Smooth muscle cell (in vitro differentiated cells): ENCODE measurements around the gene PPARA. TPM values are rescaled to one million over a fixed set of nuclear protein-coding genes. Genes with fewer than 3 reads are reported as not detected.

Experiments
- DNase-seq: peaks from one replicate; lab custom pipeline; 2025; ENCODE audit not compliant: unreplicated experiment; lab: John Stamatoyannopoulos, UW
- H2AFZ ChIP-seq: fragments of 200-600 bp; sonication (generic); 2 replicates; pipeline ENCODE4 v1.6.0; 2016; ENCODE audit warnings: antibody characterized with exemption, low read depth, mild to moderate bottlenecking
- H3F3A ChIP-seq: fragments of 200-600 bp; sonication (generic); 2 replicates; pipeline ENCODE4 v1.6.0; 2017; ENCODE audit warnings: antibody characterized with exemption, low read depth
- H3K27ac ChIP-seq: fragments of 200-600 bp; sonication (generic); 2 replicates; pipeline ENCODE4 v1.5.1; 2016; ENCODE audit warnings: low read depth, mild to moderate bottlenecking
- H3K27me3 ChIP-seq: fragments of 200-600 bp; sonication (generic); 2 replicates; pipeline ENCODE4 v1.6.1; 2016; ENCODE audit warnings: low read depth, mild to moderate bottlenecking
- H3K36me3 ChIP-seq: fragments of 200-600 bp; sonication (generic); 2 replicates; pipeline ENCODE4 v1.5.1; 2016; ENCODE audit warnings: low read depth
- H3K4me1 ChIP-seq: fragments of 200-600 bp; sonication (generic); 2 replicates; pipeline ENCODE4 v1.5.1; 2016; ENCODE audit warnings: low read depth
- H3K4me2 ChIP-seq: fragments of 200-600 bp; sonication (generic); 2 replicates; pipeline ENCODE4 v1.6.0; 2016; ENCODE audit warnings: mild to moderate bottlenecking
- H3K4me3 ChIP-seq: fragments of 200-600 bp; sonication (generic); 2 replicates; pipeline ENCODE4 v1.5.1; 2016; ENCODE audit warnings: mild to moderate bottlenecking
- H3K79me2 ChIP-seq: fragments of 200-600 bp; sonication (generic); 2 replicates; pipeline ENCODE4 v1.6.0; 2016; ENCODE audit warnings: low read depth, mild to moderate bottlenecking
- H3K9ac ChIP-seq: fragments of 200-600 bp; sonication (generic); 2 replicates; pipeline ENCODE4 v1.6.0; 2016; ENCODE audit warnings: low read depth
- H3K9me3 ChIP-seq: fragments of 200-600 bp; sonication (generic); replicated peaks from 2 replicates; pipeline ENCODE4 v1.5.1; 2016; ENCODE audit warnings: low read depth
- H4K20me1 ChIP-seq: fragments of 200-600 bp; sonication (generic); 2 replicates; pipeline ENCODE4 v1.6.0; 2016; ENCODE audit warnings: low read depth
- CTCF ChIP-seq: fragments of 200-600 bp; sonication (generic); IDR thresholded peaks from 2 replicates; pipeline ENCODE4 v1.5.1; 2017; ENCODE audit warnings: borderline replicate concordance, mild to moderate bottlenecking, antibody characterized with exemption; ENCODE audit not compliant: insufficient read depth, poor library complexity, severe bottlenecking
- WGBS: methylation state at CpG from one replicate; pipeline ENCODE4 v1.1.7; 2016; ENCODE audit warnings: low lambda C conversion rate; 5-methylcytosine and 5-hydroxymethylcytosine counted together
- polyA plus RNA-seq: library from polyadenylated mRNA; unstranded; fragments of >200 nt; fragmentation: Nextera tagmentation; extraction: Ambion mirVana; gene quantifications from 2 replicates; pipeline ENCODE4 v1.2.1, GENCODE V29; 2016
- total RNA-seq: library from RNA; depleted of rRNA; stranded (reverse); fragments of >200 nt; gene quantifications from 2 replicates; pipeline ENCODE4 v1.2.3, GENCODE V29; 2014

Gene PPARA
- total and polyA plus RNA-seq, 2 experiments from 2014 or later: 9.2 to 18.0 TPM

GRCh38 chr22:46247443-46247975, 97.2 kb downstream of the PPARA start:
- WGBS: 100% methylated on average over 2 of the region's 2 CpGs
- no peaks in the 10 kb centered on the region for H3K27me3 ChIP-seq
- H3K4me1 ChIP-seq: peaks cover 13% of the 10 kb centered on the region
- H3K4me3 ChIP-seq: no peak overlapping the region
- H3K9me3 ChIP-seq: no peaks in the 10 kb centered on the region
- no peak for TF ChIP-seq CTCF
- no peak overlapping the region for H3K4me2 ChIP-seq
- H3K79me2 ChIP-seq: no peaks in the 10 kb centered on the region
- H3K9ac ChIP-seq: no peak overlapping the region
- H4K20me1 ChIP-seq: no peaks in the 10 kb centered on the region
- no peaks in the 10 kb centered on the region for H3K36me3 ChIP-seq
- no peak overlapping the region for H3K27ac ChIP-seq
- no peak overlapping the region for H2AFZ ChIP-seq
- DNase-seq: no peak
- no peaks in the 10 kb centered on the region for H3F3A ChIP-seq

DNA sequence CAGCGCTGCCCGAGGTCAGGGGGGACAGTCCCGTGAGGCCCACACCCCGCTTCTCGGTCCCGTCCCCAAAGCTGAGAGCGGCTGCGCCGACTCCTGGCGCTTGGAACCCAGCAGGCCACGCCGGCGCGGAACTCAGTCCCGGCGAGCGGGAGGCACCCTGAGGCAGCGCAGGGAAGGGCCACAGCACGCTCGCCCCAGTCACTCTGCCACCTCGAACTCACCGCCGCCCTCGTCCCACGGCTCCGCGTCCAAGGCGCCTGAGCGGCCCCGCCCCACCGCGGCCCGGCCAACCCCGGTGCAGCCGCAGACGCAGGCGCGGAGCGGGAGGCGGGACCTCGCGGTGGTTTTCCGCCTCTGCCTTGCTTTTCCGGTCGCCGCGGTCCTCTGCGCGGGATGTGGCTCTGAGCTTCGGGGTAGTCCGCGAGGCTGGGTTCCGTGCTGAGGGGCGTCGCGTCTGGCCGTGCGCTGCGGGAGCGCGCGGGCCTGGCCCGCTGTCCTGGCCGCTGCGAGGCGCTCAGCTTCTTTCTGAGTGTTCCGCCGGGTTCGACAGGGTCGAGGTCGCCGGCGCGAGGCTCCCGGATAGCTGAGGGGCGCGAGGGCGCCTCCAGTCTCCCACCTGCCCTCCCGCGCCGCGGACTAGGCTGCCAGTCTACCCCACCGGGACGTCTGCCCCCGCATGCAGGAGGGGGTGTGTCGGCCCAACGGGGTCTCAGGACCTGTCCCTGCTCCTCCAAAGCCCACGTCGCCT, 99.9 kb downstream of the PPARA start, which contains the start of gene CDPF1:
TSS of gene CDPF1 (minus strand) at position 259 of the 748 bp plus-strand sequence. CDS start 2,009 bp downstream, outside the sequence.
- Histone ChIP-seq H3K9ac (peak within 1 kb of the TSS; percentile 76), H3K79me2 (no peaks in the 10 kb centered on the region), H3K4me2 (peak within 1 kb of the TSS; percentile 92), H3K4me1 (peaks cover 13% of the 10 kb centered on the region), H3K27ac (peak within 1 kb of the TSS; percentile 32), H3K36me3 (no peaks in the 10 kb centered on the region), H4K20me1 (no peaks in the 10 kb centered on the region), H3K4me3 (peak within 1 kb of the TSS; percentile 67), H3K27me3 (no peaks in the 10 kb centered on the region), H2AFZ (peak within 1 kb of the TSS; percentile 77), H3F3A (no peaks in the 10 kb centered on the region), H3K9me3 (no peaks in the 10 kb centered on the region)
- peak; percentile 67 for DNase-seq
- WGBS: 1% methylated on average over 78 of the region's 89 CpGs
- TF ChIP-seq CTCF: no peak

GRCh38 chr22:46250783-46251125, 100.4 kb downstream of the PPARA start:
- WGBS: 58% methylated on average over 24 of the region's 25 CpGs
- Histone ChIP-seq H3F3A (no peaks in the 10 kb centered on the region), H3K4me1 (peaks cover 13% of the 10 kb centered on the region), H3K27ac (no peak overlapping the region), H3K27me3 (no peaks in the 10 kb centered on the region), H3K79me2 (no peaks in the 10 kb centered on the region), H2AFZ (peak overlapping the region; percentile 77), H3K9ac (peak overlapping the region; percentile 26), H3K9me3 (no peaks in the 10 kb centered on the region), H3K4me3 (peak overlapping the region; percentile 67), H3K36me3 (no peaks in the 10 kb centered on the region), H4K20me1 (no peaks in the 10 kb centered on the region), H3K4me2 (peak overlapping the region; percentile 92)
- no peak for DNase-seq
- no peak for TF ChIP-seq CTCF
